Erythroblast (primary cell): ENCODE measurements around the gene HOXB4.

Source experiments
- GATA1 ChIP-seq: IDR thresholded peaks from 2 replicates; pipeline ENCODE4 v1.6.1; 2011; ENCODE audit warnings: low read depth, mild to moderate bottlenecking, control low read depth, low read length, moderate library complexity
- POLR2A ChIP-seq: IDR thresholded peaks from 2 replicates; pipeline ENCODE4 v1.6.1; 2011; ENCODE audit warnings: mild to moderate bottlenecking, low read length

DNA sequence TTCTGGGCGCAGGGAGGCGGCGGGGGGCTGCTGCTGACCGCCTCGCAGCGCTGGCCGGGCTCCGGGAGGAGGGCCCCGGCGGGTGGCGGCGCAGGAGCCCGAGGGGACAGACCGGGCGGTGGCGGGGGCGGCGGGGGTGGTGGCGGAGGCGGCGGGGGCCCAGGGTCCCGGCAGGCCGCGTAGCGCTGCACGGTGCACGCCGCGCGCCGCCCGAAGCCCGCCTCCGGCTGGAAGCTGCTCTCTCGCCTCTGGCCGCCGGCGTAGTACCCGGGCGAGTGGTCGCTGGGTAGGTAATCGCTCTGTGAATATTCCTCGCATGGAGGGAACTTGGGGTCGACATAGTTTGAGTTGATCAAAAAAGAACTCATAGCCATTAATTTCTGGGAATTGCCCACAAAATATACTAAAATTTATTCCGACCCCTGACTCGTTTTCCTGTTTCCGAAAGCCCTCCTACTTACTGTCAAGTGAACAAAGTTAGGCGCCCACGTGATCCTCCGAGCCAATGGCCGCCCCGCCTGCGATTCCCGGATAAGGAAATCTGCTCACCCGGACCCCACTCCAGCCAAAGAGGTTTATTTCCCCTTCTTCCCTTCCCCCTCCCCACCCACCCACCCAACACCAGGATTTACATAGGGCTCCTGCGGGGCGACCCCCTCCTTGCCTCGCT lies at the start of gene HOXB4:
- TF ChIP-seq POLR2A (peak; percentile 45), GATA1 (no peak)
